ENCODE results near the gene TUBA3C. TPM values are rescaled to one million over a fixed set of nuclear protein-coding genes. Genes with fewer than 3 reads are reported as not detected.

The TUBA3C gene
- total RNA-seq, 2 experiments from 2014 or later: not detected

DNA sequence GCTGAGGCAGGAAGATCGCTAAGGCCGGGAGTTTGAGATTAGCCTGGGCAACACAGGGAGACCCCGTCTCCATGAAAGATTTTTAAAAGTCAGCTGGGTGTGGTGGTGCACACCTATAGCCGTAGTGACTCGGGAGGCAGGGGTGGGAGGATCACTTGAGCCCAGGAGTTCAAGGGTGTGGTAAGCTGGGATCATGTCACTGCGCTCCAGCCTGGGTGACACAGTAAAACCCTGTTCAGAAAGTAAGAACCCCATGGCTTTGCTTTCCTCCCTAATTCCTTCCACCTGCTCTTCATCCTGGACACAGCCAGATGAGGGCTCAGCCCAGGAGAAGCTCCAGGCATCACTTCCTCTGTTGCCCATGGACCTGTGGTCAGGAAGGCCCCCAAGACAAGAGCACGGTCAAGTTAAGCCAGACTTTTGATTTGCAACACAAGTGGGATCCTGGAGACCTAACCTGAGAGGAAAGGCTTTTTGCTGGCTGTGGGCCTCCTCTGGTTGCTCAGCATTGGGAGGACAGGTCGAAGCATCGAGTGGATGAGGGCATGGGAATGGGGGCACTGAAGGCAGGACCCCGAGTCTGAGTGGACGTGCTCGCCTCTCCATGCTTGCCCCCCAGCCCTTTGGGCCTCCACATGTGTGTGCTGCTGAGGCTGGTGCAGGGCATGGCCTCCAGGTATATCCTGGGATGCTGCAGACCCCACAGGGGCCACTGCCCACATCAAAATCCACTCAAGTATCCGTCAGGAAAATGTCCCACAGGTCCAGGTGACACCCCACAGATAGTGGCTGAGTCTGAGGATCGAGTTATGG, 25.4 kb downstream of the TUBA3C start:
- Histone ChIP-seq H3K4me1 (ENCODE audit: insufficient read depth, low read length, poor library complexity, severe bottlenecking) (no peaks in the 10 kb centered on the region), H2AFZ (ENCODE audit: low read length) (no peak overlapping the region), H3K9me2 (ENCODE audit: insufficient read depth, low read length) (no peaks in the 10 kb centered on the region), H3K4me3 (ENCODE audit: low read depth, low read length, poor library complexity, severe bottlenecking) (no peak overlapping the region), H3K27ac (ENCODE audit: low read depth, low read length, poor library complexity, severe bottlenecking) (no peak overlapping the region), H3K4me2 (ENCODE audit: low read length) (no peak overlapping the region), H3K79me2 (ENCODE audit: insufficient read depth, low read depth, low read length) (no peaks in the 10 kb centered on the region), H3K9me3 (ENCODE audit: low read length) (no peaks in the 10 kb centered on the region), H4K20me1 (ENCODE audit: insufficient read depth, low read length) (no peaks in the 10 kb centered on the region), H3K36me3 (ENCODE audit: insufficient read depth, low read length) (no peaks in the 10 kb centered on the region)
- intact Hi-C loops (cut with micrococcal nuclease; ENCODE audit: unreplicated experiment): no loop called here
- POLR2A ChIA-PET: no interaction called here
- BruUV-seq (replicated peaks): no TSS peak
- TF ChIP-seq CTCF (conservative IDR thresholded peaks at IDR 0.05; ENCODE audit: low read length): no peak
- TF ChIP-seq EZH2phosphoT487 (IDR thresholded peaks at IDR 0.05; ENCODE audit: borderline replicate concordance, low read depth, low read length): no peak
- no peak for DNase-seq (ENCODE audit: low spot score)
- CTCF ChIA-PET (ENCODE audit: unreplicated experiment): no interaction called here

DNA sequence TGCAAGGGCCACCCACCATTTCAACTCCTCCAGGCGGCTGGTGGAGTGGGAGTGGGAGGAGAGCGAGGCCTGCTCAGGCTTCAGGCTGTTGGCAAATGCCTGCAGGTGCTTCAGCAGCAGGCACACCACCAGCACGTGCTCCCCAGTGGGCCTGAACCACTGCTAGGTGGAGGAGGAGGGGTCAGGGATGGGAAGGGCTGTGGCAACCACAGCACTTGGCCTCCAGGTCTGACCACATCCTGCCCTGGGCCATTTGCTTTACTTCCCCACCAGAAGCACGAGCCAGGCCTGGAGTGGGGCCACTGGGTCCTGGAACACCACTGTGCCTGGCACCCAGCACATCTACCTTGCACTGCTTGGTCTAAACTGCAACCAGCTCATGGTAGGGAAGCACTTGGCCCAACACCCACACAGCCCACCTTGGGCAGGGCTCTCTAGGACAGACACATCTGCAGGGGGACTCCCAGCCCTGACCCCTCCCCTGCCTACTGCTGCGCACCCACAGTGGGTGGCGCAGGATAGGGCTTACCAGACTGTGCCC, 26.2 kb downstream of the TUBA3C start:
- Histone ChIP-seq H3K4me2 (ENCODE audit: low read length) (no peak overlapping the region), H3K27ac (ENCODE audit: low read depth, low read length, poor library complexity, severe bottlenecking) (no peak overlapping the region), H2AFZ (ENCODE audit: low read length) (no peak overlapping the region), H3K4me3 (ENCODE audit: low read depth, low read length, poor library complexity, severe bottlenecking) (no peak overlapping the region), H3K9me2 (ENCODE audit: insufficient read depth, low read length) (no peaks in the 10 kb centered on the region), H3K36me3 (ENCODE audit: insufficient read depth, low read length) (no peaks in the 10 kb centered on the region), H3K79me2 (ENCODE audit: insufficient read depth, low read depth, low read length) (no peaks in the 10 kb centered on the region), H3K4me1 (ENCODE audit: insufficient read depth, low read length, poor library complexity, severe bottlenecking) (no peaks in the 10 kb centered on the region), H4K20me1 (ENCODE audit: insufficient read depth, low read length) (no peaks in the 10 kb centered on the region), H3K9me3 (ENCODE audit: low read length) (no peaks in the 10 kb centered on the region)
- intact Hi-C loops (cut with micrococcal nuclease; ENCODE audit: unreplicated experiment): no loop called here
- ChIA-PET CTCF (ENCODE audit: unreplicated experiment) (no interaction called here), POLR2A (no interaction called here)
- BruUV-seq (replicated peaks): no TSS peak
- DNase-seq (ENCODE audit: low spot score): no peak
- no peak for TF ChIP-seq CTCF (conservative IDR thresholded peaks at IDR 0.05; ENCODE audit: low read length)
- no peak for TF ChIP-seq EZH2phosphoT487 (IDR thresholded peaks at IDR 0.05; ENCODE audit: borderline replicate concordance, low read depth, low read length)

DNA sequence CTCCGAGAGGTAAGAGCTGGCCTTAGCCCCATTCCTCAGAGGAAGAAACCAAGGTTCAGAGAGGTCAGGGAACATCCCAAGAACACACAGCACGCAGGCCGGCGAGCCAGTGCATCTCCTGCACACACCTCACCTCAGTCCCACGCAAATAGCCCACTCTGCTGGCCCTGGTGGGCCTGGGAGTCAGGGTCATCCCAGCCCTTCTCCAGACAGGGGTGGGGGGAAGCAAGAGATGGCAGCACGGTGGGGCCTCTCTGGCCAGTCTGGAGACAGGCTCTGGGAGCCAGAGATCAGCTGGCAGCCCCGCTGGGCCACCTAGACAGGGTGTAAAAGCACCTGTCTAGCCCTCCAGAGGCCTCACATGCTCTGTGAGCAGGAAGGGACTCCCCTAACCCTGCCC, 26.8 kb downstream of the TUBA3C start:
- Histone ChIP-seq H2AFZ (ENCODE audit: low read length) (no peak overlapping the region), H3K4me2 (ENCODE audit: low read length) (no peak overlapping the region), H4K20me1 (ENCODE audit: insufficient read depth, low read length) (no peaks in the 10 kb centered on the region), H3K9me2 (ENCODE audit: insufficient read depth, low read length) (no peaks in the 10 kb centered on the region), H3K4me3 (ENCODE audit: low read depth, low read length, poor library complexity, severe bottlenecking) (no peak overlapping the region), H3K27ac (ENCODE audit: low read depth, low read length, poor library complexity, severe bottlenecking) (no peak overlapping the region), H3K36me3 (ENCODE audit: insufficient read depth, low read length) (no peaks in the 10 kb centered on the region), H3K79me2 (ENCODE audit: insufficient read depth, low read depth, low read length) (no peaks in the 10 kb centered on the region), H3K4me1 (ENCODE audit: insufficient read depth, low read length, poor library complexity, severe bottlenecking) (no peaks in the 10 kb centered on the region), H3K9me3 (ENCODE audit: low read length) (no peaks in the 10 kb centered on the region)
- TF ChIP-seq CTCF (conservative IDR thresholded peaks at IDR 0.05; ENCODE audit: low read length): no peak
- no peak for TF ChIP-seq EZH2phosphoT487 (IDR thresholded peaks at IDR 0.05; ENCODE audit: borderline replicate concordance, low read depth, low read length)
- POLR2A ChIA-PET: no interaction called here
- CTCF ChIA-PET (ENCODE audit: unreplicated experiment): no interaction called here
- no TSS peak for BruUV-seq (replicated peaks)
- intact Hi-C loops (cut with micrococcal nuclease; ENCODE audit: unreplicated experiment): loop anchor here (5.0 kb wide), 1 partner anchor 432 kb away; no protein-coding TSS in a partner anchor
- DNase-seq (ENCODE audit: low spot score): no peak

Data from OCI-LY7 (cell line).